Measurements from ENCODE around the gene HS6ST1.

The HS6ST1 gene

GRCh38 chr2:128348701-128349100 lies 30.0 kb upstream of the HS6ST1 start:
- DNase-seq (ENCODE audit: low read depth in 2 of 2), result no peak

GRCh38 chr2:128347701-128348539 lies 29.3 kb upstream of the HS6ST1 start:
- no peak for DNase-seq (ENCODE audit: low read depth in 2 of 2)

GRCh38 chr2:128347171-128347558 lies 28.5 kb upstream of the HS6ST1 start:
- DNase-seq (ENCODE audit: low read depth in 2 of 2), result no peak

- DNase-seq (ENCODE audit: low read depth in 2 of 2), result no peak
Measured at GRCh38 chr2:128346291-128347170, 27.9 kb upstream of the HS6ST1 start.

GRCh38 chr2:128345436-128346165 lies 26.9 kb upstream of the HS6ST1 start:
- no peak for DNase-seq (ENCODE audit: low read depth in 2 of 2)

GRCh38 chr2:128344101-128344500 lies 25.4 kb upstream of the HS6ST1 start:
- DNase-seq (ENCODE audit: low read depth in 2 of 2), result no peak

GRCh38 chr2:128343459-128343858 lies 24.8 kb upstream of the HS6ST1 start:
- DNase-seq (ENCODE audit: low read depth in 2 of 2), result no peak

- DNase-seq (ENCODE audit: low read depth in 2 of 2), result no peak
Measured at GRCh38 chr2:128342550-128342949, 23.9 kb upstream of the HS6ST1 start.

GRCh38 chr2:128341621-128342020 lies 23.0 kb upstream of the HS6ST1 start:
- DNase-seq (ENCODE audit: low read depth in 2 of 2), result no peak

GRCh38 chr2:128332091-128332634 lies 13.5 kb upstream of the HS6ST1 start:
- no peak for DNase-seq (ENCODE audit: low read depth in 2 of 2)

- no peak for DNase-seq (ENCODE audit: low read depth in 2 of 2)
Measured at GRCh38 chr2:128330583-128330982, 11.9 kb upstream of the HS6ST1 start.

GRCh38 chr2:128329607-128330006 lies 10.9 kb upstream of the HS6ST1 start:
- no peak for DNase-seq (ENCODE audit: low read depth in 2 of 2)

- DNase-seq (ENCODE audit: low read depth in 2 of 2), result no peak
Measured at GRCh38 chr2:128327180-128327964, 8.7 kb upstream of the HS6ST1 start.

- no peak for DNase-seq (ENCODE audit: low read depth in 2 of 2)
Measured at GRCh38 chr2:128326346-128326745, 7.7 kb upstream of the HS6ST1 start.

- no peak for DNase-seq (ENCODE audit: low read depth in 2 of 2)
Measured at GRCh38 chr2:128325611-128326181, 7.0 kb upstream of the HS6ST1 start.

- DNase-seq (ENCODE audit: low read depth in 2 of 2), result no peak
Measured at GRCh38 chr2:128324897-128325410, 6.3 kb upstream of the HS6ST1 start.

GRCh38 chr2:128324008-128324896 lies 5.6 kb upstream of the HS6ST1 start:
- no peak for DNase-seq (ENCODE audit: low read depth in 2 of 2)

GRCh38 chr2:128323555-128323931 lies 4.9 kb upstream of the HS6ST1 start:
- DNase-seq (ENCODE audit: low read depth in 2 of 2), result no peak
